ENCODE results near the gene GHR. TPM values are rescaled to one million over a fixed set of nuclear protein-coding genes. Genes with fewer than 3 reads are reported as not detected.

Gene GHR
- total RNA-seq, 2 donors from 2014 or later, result not detected

GRCh38 chr5:42543774-42544173 lies 120.5 kb downstream of the GHR start:
- no peak for DNase-seq
- no peak overlapping the region for H3K27ac Mint-ChIP-seq
- H3K4me3 Mint-ChIP-seq, result no peak overlapping the region
- peaks cover 1 to 3% of the 10 kb centered on the region in 2 donors for H3K36me3 Mint-ChIP-seq (ENCODE audit: insufficient read depth in 2 of 2)
- no peak for ATAC-seq (replicated peaks in 1 of 2)
- no peaks in the 10 kb centered on the region for H3K4me1 Mint-ChIP-seq (ENCODE audit: low read depth)
- no peaks in the 10 kb centered on the region for H3K27me3 Mint-ChIP-seq (ENCODE audit: low read depth)
- peaks cover 4 to 5% of the 10 kb centered on the region in 2 donors for H3K9me3 Mint-ChIP-seq

GRCh38 chr5:42545038-42545437 lies 121.8 kb downstream of the GHR start:
- H3K4me3 Mint-ChIP-seq, result no peak overlapping the region
- H3K4me1 Mint-ChIP-seq (ENCODE audit: low read depth), result no peaks in the 10 kb centered on the region
- no peak overlapping the region for H3K27ac Mint-ChIP-seq
- H3K36me3 Mint-ChIP-seq (ENCODE audit: insufficient read depth in 2 of 2), result peaks cover 1 to 3% of the 10 kb centered on the region in 2 donors
- no peak for DNase-seq
- no peak for ATAC-seq (replicated peaks in 1 of 2)
- H3K27me3 Mint-ChIP-seq (ENCODE audit: low read depth), result no peaks in the 10 kb centered on the region
- peaks cover 3 to 5% of the 10 kb centered on the region in 2 donors for H3K9me3 Mint-ChIP-seq

DNA sequence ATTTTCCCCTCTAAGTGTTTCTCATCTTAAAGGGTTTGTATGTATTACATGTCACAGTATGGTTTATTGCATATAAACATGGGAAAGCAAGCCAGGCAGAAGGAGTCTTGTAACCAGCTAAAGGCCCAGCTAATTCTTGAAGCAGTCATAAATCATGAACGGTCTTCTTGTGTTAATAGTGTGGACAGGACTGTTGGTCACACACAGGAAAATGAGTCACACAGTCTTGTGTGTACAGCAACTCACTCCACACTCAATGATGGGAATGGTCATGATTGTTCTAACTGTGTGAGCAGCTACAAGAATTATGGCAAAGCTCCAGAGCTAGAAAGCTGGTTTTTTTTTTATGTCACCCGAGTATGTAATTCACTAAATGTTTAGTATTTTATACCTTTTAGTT lies 123.9 kb downstream of the GHR start:
- H3K4me3 Mint-ChIP-seq, result no peak overlapping the region
- H3K27ac Mint-ChIP-seq, result no peak overlapping the region
- no peaks in the 10 kb centered on the region for H3K9me3 Mint-ChIP-seq
- no peak for ATAC-seq (replicated peaks in 1 of 2)
- H3K36me3 Mint-ChIP-seq (ENCODE audit: insufficient read depth in 2 of 2), result no peaks in the 10 kb centered on the region
- H3K27me3 Mint-ChIP-seq (ENCODE audit: low read depth), result no peaks in the 10 kb centered on the region
- DNase-seq, result no peak
- no peaks in the 10 kb centered on the region for H3K4me1 Mint-ChIP-seq (ENCODE audit: low read depth)

DNA sequence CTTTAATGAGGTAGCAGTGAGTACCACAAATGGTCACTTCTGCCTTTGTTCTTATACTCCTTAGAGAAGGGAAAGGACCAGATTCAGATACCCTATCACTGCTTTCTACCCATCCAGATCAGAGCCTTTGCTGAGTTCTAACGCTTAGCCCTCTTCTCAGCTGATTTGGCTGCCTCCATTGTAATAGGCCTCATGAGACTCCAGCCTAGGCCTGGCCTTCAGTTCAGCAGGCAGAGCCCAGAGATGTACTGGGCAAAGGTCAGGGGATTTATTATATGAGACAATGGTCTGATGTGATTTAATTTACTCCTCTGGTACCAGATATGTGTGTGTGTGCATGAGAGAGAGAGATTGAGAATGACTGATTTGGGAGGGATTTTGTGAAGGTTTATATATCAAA lies 124.7 kb downstream of the GHR start:
- no peak overlapping the region for H3K4me3 Mint-ChIP-seq
- H3K27me3 Mint-ChIP-seq (ENCODE audit: low read depth), result no peaks in the 10 kb centered on the region
- H3K4me1 Mint-ChIP-seq (ENCODE audit: low read depth), result no peaks in the 10 kb centered on the region
- ATAC-seq (replicated peaks in 1 of 2), result no peak
- DNase-seq, result no peak
- no peaks in the 10 kb centered on the region for H3K9me3 Mint-ChIP-seq
- no peak overlapping the region for H3K27ac Mint-ChIP-seq
- H3K36me3 Mint-ChIP-seq (ENCODE audit: insufficient read depth in 2 of 2), result no peaks in the 10 kb centered on the region

DNA sequence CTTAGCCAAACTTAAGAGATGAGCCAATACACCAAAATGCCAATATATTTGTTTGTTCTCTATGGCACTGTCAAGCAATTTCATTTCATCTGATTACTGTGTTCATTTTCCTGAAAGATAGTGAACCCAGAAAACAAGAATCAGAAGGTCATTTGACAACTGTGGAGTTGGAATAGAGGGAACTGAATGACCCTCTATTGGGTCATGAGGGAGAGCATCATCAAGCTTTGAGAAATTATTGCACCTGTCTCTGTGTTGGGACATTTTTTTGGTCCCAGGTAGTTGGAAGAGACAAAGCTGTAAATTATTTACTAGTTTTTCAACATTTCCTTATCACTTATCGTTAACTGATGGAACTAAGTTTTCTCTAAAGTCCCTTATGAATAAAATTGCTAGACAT lies 129.4 kb downstream of the GHR start:
- DNase-seq (no peak), ATAC-seq (replicated peaks in 1 of 2) (no peak)
- Mint-ChIP-seq H3K4me3 (no peak overlapping the region), H3K27me3 (ENCODE audit: low read depth) (no peaks in the 10 kb centered on the region), H3K36me3 (ENCODE audit: insufficient read depth in 2 of 2) (no peaks in the 10 kb centered on the region), H3K4me1 (ENCODE audit: low read depth) (no peaks in the 10 kb centered on the region), H3K9me3 (no peaks in the 10 kb centered on the region), H3K27ac (no peak overlapping the region)

DNA sequence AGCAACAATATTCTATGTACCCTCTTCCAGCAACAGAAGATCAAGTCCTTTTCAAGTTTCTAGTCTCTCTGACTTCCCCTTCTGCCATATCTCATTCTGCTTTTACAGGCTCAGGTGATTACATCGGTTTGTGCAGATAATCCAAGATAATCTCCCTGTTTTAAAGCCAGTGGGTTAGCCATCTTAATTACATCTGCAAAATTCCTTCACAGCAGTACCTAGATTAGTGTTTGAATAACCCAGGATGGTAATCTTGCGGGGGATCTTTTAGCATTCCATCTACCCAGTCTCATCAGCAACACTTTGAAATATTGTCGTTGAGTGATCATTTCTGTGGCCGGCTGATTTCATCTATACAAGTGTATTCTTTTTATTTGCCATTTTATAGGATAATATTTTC lies 130.2 kb downstream of the GHR start:
- H3K36me3 Mint-ChIP-seq (ENCODE audit: insufficient read depth in 2 of 2), result no peaks in the 10 kb centered on the region
- no peak overlapping the region for H3K27ac Mint-ChIP-seq

DNA sequence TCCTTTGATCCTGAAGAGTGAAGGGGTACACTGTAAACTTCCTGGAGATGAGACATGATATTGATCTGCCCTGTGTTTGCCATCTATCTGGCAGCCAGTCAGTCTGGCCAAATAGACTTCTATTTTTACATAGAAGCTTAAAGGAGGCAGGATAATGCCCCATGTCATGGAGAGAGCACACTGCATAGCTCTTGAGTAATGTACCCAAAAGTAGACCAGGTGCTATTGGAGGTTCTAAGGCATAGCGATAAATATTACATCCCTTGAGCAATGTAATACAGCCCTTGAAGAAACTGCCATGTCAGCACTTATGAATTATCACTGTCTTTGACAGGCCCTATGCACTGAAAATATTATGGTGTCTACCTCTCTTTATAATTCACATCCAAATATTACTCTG lies 131.8 kb downstream of the GHR start:
- H3K4me1 Mint-ChIP-seq (ENCODE audit: low read depth), result no peaks in the 10 kb centered on the region
- no peak overlapping the region for H3K27ac Mint-ChIP-seq
- no peaks in the 10 kb centered on the region for H3K9me3 Mint-ChIP-seq
- no peaks in the 10 kb centered on the region for H3K36me3 Mint-ChIP-seq (ENCODE audit: insufficient read depth in 2 of 2)
- no peaks in the 10 kb centered on the region for H3K27me3 Mint-ChIP-seq (ENCODE audit: low read depth)
- no peak for ATAC-seq (replicated peaks in 1 of 2)
- no peak overlapping the region for H3K4me3 Mint-ChIP-seq
- no peak for DNase-seq

More for the DNA sequence above, 130.2 kb downstream of the GHR start:
- Mint-ChIP-seq H3K4me1 (ENCODE audit: low read depth) (no peaks in the 10 kb centered on the region), H3K27me3 (ENCODE audit: low read depth) (no peaks in the 10 kb centered on the region), H3K4me3 (no peak overlapping the region), H3K9me3 (no peaks in the 10 kb centered on the region)
- DNase-seq (no peak), ATAC-seq (replicated peaks in 1 of 2) (no peak)

GRCh38 chr5:42555797-42556196 lies 132.6 kb downstream of the GHR start:
- DNase-seq (no peak), ATAC-seq (replicated peaks in 1 of 2) (no peak)
- Mint-ChIP-seq H3K27ac (no peak overlapping the region), H3K4me3 (no peak overlapping the region), H3K9me3 (no peaks in the 10 kb centered on the region), H3K27me3 (ENCODE audit: low read depth) (peaks cover 5% of the 10 kb centered on the region), H3K4me1 (ENCODE audit: low read depth) (no peaks in the 10 kb centered on the region), H3K36me3 (ENCODE audit: insufficient read depth in 2 of 2) (no peaks in the 10 kb centered on the region)

DNA sequence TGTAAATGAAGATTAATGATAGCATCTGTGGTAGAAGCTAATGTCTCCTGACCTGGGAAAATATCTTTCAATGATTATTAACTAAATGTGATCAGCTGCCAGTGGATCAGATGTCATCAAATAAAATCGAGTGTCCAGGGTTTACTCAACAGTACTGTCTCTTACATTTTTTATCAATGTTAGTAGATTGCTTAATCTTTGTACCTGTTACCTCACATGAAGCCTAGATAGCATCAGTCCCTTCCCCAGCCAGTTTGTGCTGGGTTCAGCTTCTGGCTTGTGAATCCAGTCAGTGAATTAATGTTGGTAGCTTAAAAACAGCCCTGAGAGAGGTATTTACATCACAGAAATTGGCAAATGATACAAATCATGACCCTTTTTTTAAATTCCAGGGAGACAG lies 134.4 kb downstream of the GHR start:
- ATAC-seq (replicated peaks in 1 of 2) (no peak), DNase-seq (no peak)
- H3K4me3 Mint-ChIP-seq, result no peak overlapping the region
- H3K4me1 Mint-ChIP-seq (ENCODE audit: low read depth), result no peaks in the 10 kb centered on the region
- no peak overlapping the region for H3K27ac Mint-ChIP-seq
- no peaks in the 10 kb centered on the region for H3K36me3 Mint-ChIP-seq (ENCODE audit: insufficient read depth in 2 of 2)
- no peaks in the 10 kb centered on the region for H3K9me3 Mint-ChIP-seq
- H3K27me3 Mint-ChIP-seq (ENCODE audit: low read depth), result peaks cover 6% of the 10 kb centered on the region

DNA sequence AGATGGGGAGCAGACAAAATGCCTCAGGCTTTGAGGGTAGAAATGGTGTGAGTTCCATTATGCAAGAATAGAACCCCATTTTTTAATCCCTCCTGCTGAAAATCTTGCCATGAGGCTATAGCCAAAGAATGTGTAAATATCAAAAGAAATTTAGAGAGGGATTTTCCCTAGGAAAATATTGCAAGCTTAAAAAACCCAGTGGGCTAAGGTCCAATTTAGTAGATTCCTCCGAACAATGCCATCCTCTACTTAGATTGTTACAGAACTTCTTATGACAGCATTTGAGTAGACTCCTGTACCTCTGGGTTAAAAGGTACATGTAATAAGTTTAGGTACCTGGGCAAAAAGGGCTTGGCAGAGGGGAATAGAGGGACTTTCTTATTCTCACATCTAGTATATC lies 138.4 kb downstream of the GHR start:
- Mint-ChIP-seq H3K27me3 (ENCODE audit: low read depth) (peaks cover 6% of the 10 kb centered on the region), H3K9me3 (no peaks in the 10 kb centered on the region)

DNA sequence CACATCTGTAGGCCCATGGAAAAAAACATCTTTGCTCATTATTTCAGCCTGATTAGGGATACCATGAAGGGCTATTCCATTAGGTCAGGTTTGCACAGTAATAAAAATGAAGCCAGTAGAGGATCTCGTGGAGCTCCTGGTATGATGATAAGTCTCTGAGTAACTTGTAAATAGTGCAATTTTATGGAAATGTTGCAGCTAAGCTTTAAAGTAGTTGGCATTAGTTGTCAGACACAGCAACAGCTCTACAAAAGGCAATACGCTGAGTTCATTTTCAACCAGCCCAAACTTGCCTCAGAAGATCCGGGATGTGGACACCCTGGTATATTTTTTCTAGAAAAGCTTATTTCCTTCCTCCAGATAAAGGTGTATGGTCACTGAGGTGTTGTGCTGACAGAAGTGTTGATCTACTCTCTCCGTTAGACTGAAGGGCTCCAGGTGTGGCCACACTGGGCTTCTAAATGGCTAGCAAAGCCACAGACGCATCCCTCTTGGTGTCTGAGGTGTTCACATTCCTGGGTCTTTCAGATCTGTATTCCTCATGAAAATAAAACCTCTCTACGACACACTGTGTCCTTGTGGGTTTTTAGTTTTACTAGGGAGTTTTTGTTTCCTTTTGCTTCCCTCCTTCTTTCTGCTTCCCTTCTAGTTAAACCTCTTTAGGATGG lies 141.6 kb downstream of the GHR start:
- Mint-ChIP-seq H3K27me3 (ENCODE audit: low read depth) (peaks cover 6% of the 10 kb centered on the region), H3K27ac (no peak overlapping the region), H3K9me3 (no peaks in the 10 kb centered on the region), H3K4me1 (ENCODE audit: low read depth) (no peaks in the 10 kb centered on the region), H3K36me3 (ENCODE audit: insufficient read depth in 2 of 2) (no peaks in the 10 kb centered on the region), H3K4me3 (no peak overlapping the region)
- no peak for ATAC-seq (replicated peaks in 1 of 2)
- no peak for DNase-seq

More for the DNA sequence above, 138.4 kb downstream of the GHR start:
- H3K27ac Mint-ChIP-seq, result no peak overlapping the region
- no peaks in the 10 kb centered on the region for H3K36me3 Mint-ChIP-seq (ENCODE audit: insufficient read depth in 2 of 2)
- no peak overlapping the region for H3K4me3 Mint-ChIP-seq
- H3K4me1 Mint-ChIP-seq (ENCODE audit: low read depth), result no peaks in the 10 kb centered on the region
- no peak for DNase-seq
- ATAC-seq (replicated peaks in 1 of 2), result no peak

DNA sequence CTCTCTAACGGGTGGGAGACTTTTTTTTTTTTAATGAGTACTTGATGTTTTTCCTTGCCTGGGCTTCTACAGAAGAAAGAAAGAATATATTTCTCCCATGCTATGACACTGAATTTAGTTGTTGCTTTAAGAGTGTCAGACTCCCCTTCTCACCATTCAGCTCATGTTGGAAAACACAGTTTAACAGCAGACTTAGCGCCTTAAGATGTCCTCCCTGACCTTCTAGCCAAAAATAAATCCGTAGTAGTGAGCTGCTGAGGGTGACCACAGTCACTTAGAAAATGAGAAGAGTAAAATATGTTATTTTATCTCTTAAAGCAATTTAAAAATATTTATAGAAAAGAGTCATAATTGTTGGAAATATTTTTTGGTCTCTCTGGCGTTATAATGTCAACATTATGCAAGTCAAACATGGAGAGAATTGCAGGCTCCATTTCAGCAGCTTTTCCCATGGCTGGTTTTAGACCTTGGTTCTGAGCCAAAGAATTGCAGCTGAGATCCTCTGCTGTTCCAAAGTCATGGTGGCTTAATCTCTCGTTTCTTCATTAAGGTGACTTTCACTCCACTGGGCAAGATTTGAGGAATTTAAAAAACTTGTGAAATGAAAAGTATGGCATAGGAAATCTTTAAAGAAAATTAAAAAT lies 143.5 kb downstream of the GHR start:
- ATAC-seq (replicated peaks in 1 of 2), result no peak

DNA sequence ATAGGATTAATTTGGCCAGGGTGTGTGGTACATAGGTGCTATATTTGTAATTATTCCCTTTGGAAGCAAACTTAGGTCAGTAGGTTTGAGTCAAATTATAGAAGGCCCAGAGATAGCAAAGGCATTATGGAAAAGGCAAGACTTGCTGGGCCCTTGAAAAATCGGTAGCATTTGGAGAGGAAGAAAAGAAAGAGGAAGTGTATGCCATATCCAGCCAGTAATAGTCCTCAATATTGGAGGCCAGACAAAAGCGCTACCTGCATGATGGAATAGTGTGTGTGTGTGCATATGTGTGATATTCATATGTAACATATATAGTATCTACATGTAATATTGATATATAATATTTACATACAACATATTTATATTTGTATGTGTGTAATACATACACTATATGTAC lies 146.1 kb downstream of the GHR start:
- DNase-seq, result no peak
- Mint-ChIP-seq H3K36me3 (ENCODE audit: insufficient read depth in 2 of 2) (no peaks in the 10 kb centered on the region), H3K27me3 (ENCODE audit: low read depth) (no peaks in the 10 kb centered on the region), H3K4me1 (ENCODE audit: low read depth) (no peaks in the 10 kb centered on the region), H3K9me3 (no peaks in the 10 kb centered on the region), H3K4me3 (no peak overlapping the region), H3K27ac (no peak overlapping the region)
- no peak for ATAC-seq (replicated peaks in 1 of 2)

More for the DNA sequence above, 143.5 kb downstream of the GHR start:
- H3K4me1 Mint-ChIP-seq (ENCODE audit: low read depth), result no peaks in the 10 kb centered on the region
- H3K36me3 Mint-ChIP-seq (ENCODE audit: insufficient read depth in 2 of 2), result no peaks in the 10 kb centered on the region
- no peaks in the 10 kb centered on the region for H3K27me3 Mint-ChIP-seq (ENCODE audit: low read depth)
- no peaks in the 10 kb centered on the region for H3K9me3 Mint-ChIP-seq
- H3K27ac Mint-ChIP-seq, result no peak overlapping the region
- no peak overlapping the region for H3K4me3 Mint-ChIP-seq
- DNase-seq, result no peak

All from activated T-cell treated with anti-CD3 and anti-CD28 coated beads, Interleukin-2, amount 50 U/mL, for 72 hours (primary cell).